ENCODE measurements around the gene ARHGAP5.

Gene ARHGAP5

DNA sequence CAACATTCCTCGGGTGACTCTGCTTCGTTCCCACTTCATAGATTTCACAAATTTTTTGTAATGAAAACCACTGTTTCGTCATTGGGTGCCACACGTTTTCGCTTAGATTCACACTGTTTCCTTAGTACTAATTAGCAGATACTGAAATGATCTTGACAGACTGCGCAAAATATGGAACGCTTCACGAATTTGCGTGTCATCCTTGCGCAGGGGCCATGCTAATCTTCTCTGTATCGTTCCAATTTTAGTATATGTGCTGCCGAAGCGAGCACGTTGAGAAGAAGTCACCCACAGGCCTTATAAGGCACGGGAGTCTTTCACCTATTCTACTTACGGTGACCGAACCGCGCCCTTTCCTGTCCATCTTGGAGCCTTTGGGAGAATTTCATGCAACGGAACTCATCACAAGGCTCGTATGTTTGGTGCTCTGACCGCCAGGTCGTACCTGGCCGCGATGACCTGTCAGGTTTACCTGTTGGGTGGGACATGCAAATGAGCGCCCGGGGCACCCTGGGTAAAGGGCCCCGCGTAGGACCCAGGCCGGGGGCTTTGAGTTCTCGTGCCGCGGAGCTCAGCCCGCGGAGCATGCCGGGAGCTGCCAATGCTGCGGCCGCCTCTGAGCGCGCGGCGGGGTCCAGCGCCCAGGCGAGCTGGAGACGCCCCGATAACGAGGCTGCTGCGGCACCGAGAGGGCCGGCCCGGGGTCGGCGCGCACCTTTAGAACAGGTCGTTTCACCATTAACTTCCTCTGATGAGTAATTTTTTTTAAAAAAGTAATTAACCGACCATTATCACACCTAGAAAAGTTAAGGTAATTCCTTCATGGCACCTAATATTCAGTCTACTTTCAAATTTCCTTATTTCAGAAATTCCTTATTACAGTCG, 126.1 kb downstream of the ARHGAP5 start, which contains the start of gene RNU6-8:
TSS of gene RNU6-8 (minus strand) at position 272 of the 885 bp plus-strand sequence.
- Mint-ChIP-seq H3K4me3 (peak within 1 kb of the TSS; percentile 84 to 92), H3K36me3 (ENCODE audit: insufficient read depth) (peaks cover 41% of the 10 kb centered on the region), H3K27me3 (peaks cover 5 to 8% of the 10 kb centered on the region in 2 donors), H3K9me3 (peaks cover 0 to 3% of the 10 kb centered on the region in 2 donors), H3K4me1 (ENCODE audit: low read depth in 2 of 2) (peaks cover 20 to 30% of the 10 kb centered on the region in 2 donors), H3K27ac (peak within 1 kb of the TSS; percentile 98 to 99)
- DNase-seq (peak; percentile 72 to 76 (median 76)), ATAC-seq (replicated peaks) (peak; percentile 83)

DNA sequence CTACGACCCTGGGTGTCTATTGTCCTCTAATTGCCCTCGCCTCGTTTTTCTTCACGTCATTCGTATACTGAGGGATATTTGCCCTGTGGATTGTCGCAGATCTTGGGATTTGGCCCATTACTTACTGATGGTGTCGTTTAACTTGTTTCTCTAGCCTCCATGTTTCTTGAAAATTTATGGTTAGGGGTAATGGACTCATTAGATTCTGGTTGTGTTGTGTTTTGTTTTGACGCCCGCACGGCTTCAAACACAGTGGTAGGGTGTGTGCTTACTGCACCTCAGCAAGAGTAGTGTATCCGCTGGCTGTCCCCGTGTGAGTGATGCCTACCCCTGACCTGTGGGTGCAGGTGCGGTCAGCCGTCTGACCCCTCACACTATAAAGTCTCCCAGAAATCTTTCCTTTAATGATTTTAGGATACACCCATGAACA, 126.8 kb downstream of the ARHGAP5 start:
- peak overlapping the region; percentile 84 to 92 for H3K4me3 Mint-ChIP-seq
- peaks cover 20 to 30% of the 10 kb centered on the region in 2 donors for H3K4me1 Mint-ChIP-seq (ENCODE audit: low read depth in 2 of 2)
- DNase-seq (peak in 1 of 3 experiments; percentile 3), ATAC-seq (replicated peaks) (no peak)
- H3K27ac Mint-ChIP-seq = peak overlapping the region; percentile 12 to 99
- H3K36me3 Mint-ChIP-seq (ENCODE audit: insufficient read depth) = peaks cover 41% of the 10 kb centered on the region
- H3K27me3 Mint-ChIP-seq = peaks cover 8% of the 10 kb centered on the region in 2 donors
- H3K9me3 Mint-ChIP-seq = peaks cover 0 to 3% of the 10 kb centered on the region in 2 donors

DNA sequence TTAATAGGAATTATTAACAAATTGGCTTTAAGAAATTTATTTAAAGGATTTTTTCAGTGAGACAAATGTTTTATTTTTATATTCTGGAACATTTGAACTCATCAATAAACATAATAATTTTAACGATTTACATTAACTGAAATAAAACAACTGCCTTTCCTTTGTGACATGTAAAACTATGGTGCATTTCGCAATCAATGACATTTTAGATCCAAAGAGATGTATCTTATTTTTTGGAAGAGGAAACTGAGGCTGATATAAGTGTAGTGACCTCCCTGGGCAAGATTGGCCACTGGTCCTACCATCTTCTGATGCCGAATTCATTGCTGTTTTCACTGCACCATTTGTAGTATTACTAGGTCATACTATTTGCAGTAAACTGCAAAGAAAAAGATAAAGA, 128.4 kb downstream of the ARHGAP5 start:
- Mint-ChIP-seq H3K9me3 (peaks cover 0 to 1% of the 10 kb centered on the region in 2 donors), H3K27ac (no peak overlapping the region), H3K4me3 (no peak overlapping the region), H3K4me1 (ENCODE audit: low read depth in 2 of 2) (peaks cover 20 to 30% of the 10 kb centered on the region in 2 donors), H3K36me3 (ENCODE audit: insufficient read depth) (peaks cover 41% of the 10 kb centered on the region), H3K27me3 (peaks cover 4 to 12% of the 10 kb centered on the region in 2 donors)
- ATAC-seq (replicated peaks) (no peak), DNase-seq (no peak)

DNA sequence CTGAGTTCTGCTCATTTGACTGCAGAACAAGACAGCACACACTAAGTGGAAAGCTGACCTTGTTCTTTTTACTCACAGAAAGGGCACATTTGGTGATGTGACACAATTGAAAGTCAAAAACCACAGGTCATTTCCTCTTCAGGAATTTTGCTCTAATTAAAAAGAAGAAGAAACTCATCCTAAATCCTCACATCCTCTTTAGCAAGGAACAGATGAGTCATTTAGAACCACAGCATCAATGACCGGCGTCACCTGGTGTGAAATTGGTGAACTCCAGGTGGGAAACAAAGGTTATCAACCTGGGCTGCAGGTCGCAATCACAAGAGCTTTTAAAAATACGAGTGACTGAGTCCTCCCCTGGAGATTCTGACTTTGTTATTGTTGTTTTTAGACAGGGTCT, 128.9 kb downstream of the ARHGAP5 start:
- H3K36me3 Mint-ChIP-seq (ENCODE audit: insufficient read depth) = peaks cover 39% of the 10 kb centered on the region
- peaks cover 4 to 17% of the 10 kb centered on the region in 2 donors for H3K27me3 Mint-ChIP-seq
- H3K4me1 Mint-ChIP-seq (ENCODE audit: low read depth in 2 of 2) = peaks cover 18 to 27% of the 10 kb centered on the region in 2 donors
- ATAC-seq (replicated peaks) (no peak), DNase-seq (no peak)
- no peak overlapping the region for H3K27ac Mint-ChIP-seq
- H3K4me3 Mint-ChIP-seq = no peak overlapping the region
- peaks cover 0 to 1% of the 10 kb centered on the region in 2 donors for H3K9me3 Mint-ChIP-seq

DNA sequence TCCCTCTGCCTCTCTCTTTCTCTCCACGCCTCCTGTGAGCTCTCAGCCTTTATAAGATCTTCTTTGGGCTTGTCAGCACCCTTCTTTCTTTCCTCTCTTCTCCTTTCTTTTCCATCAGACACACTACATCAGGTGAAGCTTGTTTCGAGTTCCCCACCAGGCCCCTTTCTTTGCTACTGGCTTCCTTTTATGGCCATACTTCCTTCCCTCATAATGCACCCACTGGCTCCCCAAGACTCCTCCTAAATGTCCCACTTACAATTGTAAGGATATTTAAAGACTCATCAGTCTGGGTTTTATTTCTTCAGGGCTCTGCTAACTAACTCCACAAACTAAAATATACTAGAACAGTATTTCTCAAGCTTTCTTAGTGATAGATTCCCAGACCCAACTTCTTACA, 129.4 kb downstream of the ARHGAP5 start:
- Mint-ChIP-seq H3K4me1 (ENCODE audit: low read depth in 2 of 2) (peaks cover 17 to 23% of the 10 kb centered on the region in 2 donors), H3K36me3 (ENCODE audit: insufficient read depth) (peaks cover 33% of the 10 kb centered on the region), H3K9me3 (peaks cover 0 to 1% of the 10 kb centered on the region in 2 donors), H3K4me3 (no peak overlapping the region), H3K27ac (no peak overlapping the region), H3K27me3 (peaks cover 4 to 21% of the 10 kb centered on the region in 2 donors)
- DNase-seq (no peak), ATAC-seq (replicated peaks) (no peak)

DNA sequence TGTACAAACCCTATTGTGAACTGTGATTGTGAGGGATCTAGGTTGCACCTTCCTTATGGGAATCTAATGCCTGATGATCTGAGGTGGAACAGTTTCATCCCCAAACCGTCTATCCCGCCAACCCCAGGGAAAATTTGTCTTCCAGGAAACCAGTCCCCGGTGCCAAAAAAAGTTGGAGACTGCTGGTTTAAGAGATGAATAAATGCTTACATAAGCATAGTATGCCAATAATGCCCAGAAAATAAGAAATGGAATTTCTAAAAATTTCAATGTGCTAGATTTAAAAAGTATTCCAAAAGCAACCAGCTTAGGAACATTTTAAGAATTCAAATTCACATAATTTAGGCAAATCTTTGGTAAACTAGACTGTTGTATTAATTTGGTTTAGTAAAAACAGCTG, 131.4 kb downstream of the ARHGAP5 start:
- Mint-ChIP-seq H3K36me3 (ENCODE audit: insufficient read depth) (peaks cover 13% of the 10 kb centered on the region), H3K27ac (no peak overlapping the region), H3K4me1 (ENCODE audit: low read depth in 2 of 2) (peaks cover 5 to 8% of the 10 kb centered on the region in 2 donors), H3K4me3 (no peak overlapping the region), H3K27me3 (peaks cover 4 to 21% of the 10 kb centered on the region in 2 donors), H3K9me3 (peaks cover 0 to 1% of the 10 kb centered on the region in 2 donors)
- no peak for DNase-seq
- no peak for ATAC-seq (replicated peaks)
